ENCODE results near the gene ZNF276. TPM values are rescaled to one million over a fixed set of nuclear protein-coding genes. Genes with fewer than 3 reads are reported as not detected.

ZNF276 gene
- total RNA-seq, 1 donor from 2014 or later = 22.5 TPM

GRCh38 chr16:89723279-89724250, 2.2 kb downstream of the ZNF276 start:
- Mint-ChIP-seq H3K4me3 (ENCODE audit: low read depth) (peak overlapping the region; percentile 66), H3K27me3 (peaks cover 6% of the 10 kb centered on the region), H3K4me1 (ENCODE audit: low read depth) (peaks cover 14% of the 10 kb centered on the region), H3K36me3 (ENCODE audit: insufficient read depth) (peaks cover 11% of the 10 kb centered on the region), H3K27ac (no peak overlapping the region), H3K9me3 (ENCODE audit: low read depth) (no peaks in the 10 kb centered on the region)
- no peak for DNase-seq (ENCODE audit: low spot score, unreplicated experiment)
- TF ChIP-seq CTCF (IDR thresholded peaks at IDR 0.05; ENCODE audit: unreplicated experiment) = no peak

- H3K27me3 Mint-ChIP-seq = peaks cover 5% of the 10 kb centered on the region
- H3K9me3 Mint-ChIP-seq (ENCODE audit: low read depth) = no peaks in the 10 kb centered on the region
- peaks cover 4% of the 10 kb centered on the region for H3K4me1 Mint-ChIP-seq (ENCODE audit: low read depth)
- no peak for TF ChIP-seq CTCF (IDR thresholded peaks at IDR 0.05; ENCODE audit: unreplicated experiment)
- no peak overlapping the region for H3K27ac Mint-ChIP-seq
- H3K36me3 Mint-ChIP-seq (ENCODE audit: insufficient read depth) = peaks cover 23% of the 10 kb centered on the region
- DNase-seq (ENCODE audit: low spot score, unreplicated experiment) = no peak
- H3K4me3 Mint-ChIP-seq (ENCODE audit: low read depth) = no peak overlapping the region
Measured at GRCh38 chr16:89727406-89728120, 6.2 kb downstream of the ZNF276 start.

- Mint-ChIP-seq H3K4me3 (ENCODE audit: low read depth) (no peak overlapping the region), H3K27me3 (no peaks in the 10 kb centered on the region), H3K27ac (no peak overlapping the region), H3K36me3 (ENCODE audit: insufficient read depth) (peaks cover 18% of the 10 kb centered on the region), H3K4me1 (ENCODE audit: low read depth) (no peaks in the 10 kb centered on the region), H3K9me3 (ENCODE audit: low read depth) (no peaks in the 10 kb centered on the region)
- DNase-seq (ENCODE audit: low spot score, unreplicated experiment) = no peak
- TF ChIP-seq CTCF (IDR thresholded peaks at IDR 0.05; ENCODE audit: unreplicated experiment) = no peak
Measured at GRCh38 chr16:89729293-89729692, 8.0 kb downstream of the ZNF276 start.

GRCh38 chr16:89729863-89730593, 8.7 kb downstream of the ZNF276 start:
- Mint-ChIP-seq H3K27ac (peak overlapping the region; percentile 7), H3K36me3 (ENCODE audit: insufficient read depth) (peaks cover 24% of the 10 kb centered on the region), H3K4me1 (ENCODE audit: low read depth) (no peaks in the 10 kb centered on the region), H3K9me3 (ENCODE audit: low read depth) (no peaks in the 10 kb centered on the region), H3K27me3 (no peaks in the 10 kb centered on the region), H3K4me3 (ENCODE audit: low read depth) (no peak overlapping the region)
- no peak for TF ChIP-seq CTCF (IDR thresholded peaks at IDR 0.05; ENCODE audit: unreplicated experiment)
- DNase-seq (ENCODE audit: low spot score, unreplicated experiment) = no peak

Data from progenitor cell of endocrine pancreas (in vitro differentiated cells).